Astrocyte (in vitro differentiated cells and primary cell): ENCODE results near the gene SLC19A1. TPM values are rescaled to one million over a fixed set of nuclear protein-coding genes. Genes with fewer than 3 reads are reported as not detected.

Source experiments
- DNase-seq: peaks from one replicate; pipeline ENCODE4 v3.0.0-alpha.2; 2010; ENCODE audit warnings: low read depth
- FAIRE-seq: peaks from 2 replicates; lab custom pipeline; 2011; peaks lifted over from hg19 to GRCh38; lab: Jason Lieb, UNC
- H2AFZ ChIP-seq: 2 replicates; pipeline ENCODE4 v1.6.0; 2012; ENCODE audit warnings: low read depth, low read length, inconsistent platforms
- H3K27ac ChIP-seq: 2 replicates; pipeline ENCODE4 v1.5.1; 2011; ENCODE audit warnings: low read depth, low read length, inconsistent platforms
- H3K27me3 ChIP-seq: 2 replicates; pipeline ENCODE4 v1.6.0; 2011; ENCODE audit warnings: low read length, inconsistent platforms; ENCODE audit not compliant: insufficient read depth
- H3K36me3 ChIP-seq: 2 replicates; pipeline ENCODE4 v1.5.1; 2011; ENCODE audit warnings: low read length, inconsistent platforms; ENCODE audit not compliant: insufficient read depth
- H3K4me1 ChIP-seq: 2 replicates; pipeline ENCODE4 v1.5.1; 2011; ENCODE audit warnings: low read length, inconsistent platforms; ENCODE audit not compliant: insufficient read depth
- H3K4me2 ChIP-seq: 2 replicates; pipeline ENCODE4 v1.6.0; 2012; ENCODE audit warnings: low read length, inconsistent platforms
- H3K4me3 ChIP-seq: 2 replicates; pipeline ENCODE4 v1.5.1; 2011; ENCODE audit warnings: low read depth, mild to moderate bottlenecking, low read length, inconsistent platforms; ENCODE audit not compliant: insufficient read depth
- H3K79me2 ChIP-seq: 2 replicates; pipeline ENCODE4 v1.6.0; 2012; ENCODE audit warnings: mild to moderate bottlenecking, low read length, inconsistent platforms; ENCODE audit not compliant: insufficient read depth
- H3K9ac ChIP-seq: 2 replicates; pipeline ENCODE4 v1.6.0; 2012; ENCODE audit warnings: mild to moderate bottlenecking, low read length, inconsistent platforms
- H3K9me3 ChIP-seq: 2 replicates; pipeline ENCODE4 v1.5.1; 2012; ENCODE audit warnings: low read depth, mild to moderate bottlenecking, low read length, inconsistent platforms; ENCODE audit not compliant: insufficient read depth
- H4K20me1 ChIP-seq: 2 replicates; pipeline ENCODE4 v1.6.0; 2012; ENCODE audit warnings: low read length, inconsistent platforms; ENCODE audit not compliant: insufficient read depth
- H3K27ac Mint-ChIP-seq: one replicate; pipeline ENCODE4 v1.8.0; 2021; ENCODE audit warnings: mild to moderate bottlenecking, mixed read lengths; ENCODE audit not compliant: unreplicated experiment
- H3K27me3 Mint-ChIP-seq: one replicate; pipeline ENCODE4 v1.8.0; 2021; ENCODE audit warnings: low read depth, mixed read lengths; ENCODE audit not compliant: unreplicated experiment
- H3K36me3 Mint-ChIP-seq: one replicate; pipeline ENCODE4 v1.8.0; 2021; ENCODE audit warnings: low read depth, mixed read lengths; ENCODE audit not compliant: unreplicated experiment
- H3K4me1 Mint-ChIP-seq: one replicate; pipeline ENCODE4 v1.8.0; 2021; ENCODE audit warnings: low read depth, mixed read lengths; ENCODE audit not compliant: unreplicated experiment
- H3K4me3 Mint-ChIP-seq: one replicate; pipeline ENCODE4 v1.8.0; 2021; ENCODE audit warnings: mild to moderate bottlenecking, moderate library complexity, mixed read lengths; ENCODE audit not compliant: unreplicated experiment
- H3K9me3 Mint-ChIP-seq: one replicate; pipeline ENCODE4 v1.8.0; 2021; ENCODE audit warnings: mild to moderate bottlenecking, mixed read lengths; ENCODE audit not compliant: unreplicated experiment
- CTCF ChIP-seq: IDR thresholded peaks from 2 replicates; pipeline ENCODE4 v1.5.1; 2011; ENCODE audit warnings: low read depth, mild to moderate bottlenecking, inconsistent platforms, low read length, moderate library complexity; ENCODE audit not compliant: insufficient read depth
- EZH2 ChIP-seq: IDR thresholded peaks from 2 replicates; pipeline ENCODE4 v1.6.1; 2012; ENCODE audit warnings: mild to moderate bottlenecking, low read length, inconsistent platforms; ENCODE audit not compliant: insufficient read depth
- total RNA-seq: library from RNA; stranded (reverse); gene quantifications from 2 replicates; pipeline ENCODE4 v1.2.1, GENCODE V29; 2021

The SLC19A1 gene
- total RNA-seq, 1 donor from 2014 or later, result 11.7 TPM

DNA sequence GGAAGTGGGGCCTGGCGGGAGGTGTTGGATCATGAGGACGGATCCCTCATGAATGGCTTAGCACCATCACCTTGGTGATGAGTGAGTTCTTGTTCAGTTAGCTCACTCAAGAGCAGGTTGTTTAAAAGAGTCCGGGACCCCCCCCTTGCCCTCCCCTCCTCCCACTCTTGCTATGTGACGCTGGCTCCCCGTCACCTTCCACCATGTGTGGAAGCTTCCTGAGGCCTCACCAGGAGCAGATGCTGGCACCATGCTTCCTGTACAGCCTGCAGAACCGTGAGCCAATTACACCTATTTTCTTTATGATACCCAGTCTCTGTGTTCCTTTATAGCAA lies 3.0 kb upstream of the SLC19A1 start:
- H3K4me1 Mint-ChIP-seq, result no peaks in the 10 kb centered on the region
- peaks cover 8% of the 10 kb centered on the region for H4K20me1 ChIP-seq
- no peak overlapping the region for H3K27ac Mint-ChIP-seq
- no peak overlapping the region for H3K4me2 ChIP-seq
- FAIRE-seq (no peak), DNase-seq (no peak)
- TF ChIP-seq CTCF (no peak), EZH2 (no peak)
- H3K36me3 ChIP-seq, result no peaks in the 10 kb centered on the region
- H3K27ac ChIP-seq, result no peak overlapping the region
- H3K9me3 Mint-ChIP-seq, result no peaks in the 10 kb centered on the region
- no peak overlapping the region for H3K9ac ChIP-seq
- H3K27me3 Mint-ChIP-seq, result peaks cover 12% of the 10 kb centered on the region
- no peaks in the 10 kb centered on the region for H3K36me3 Mint-ChIP-seq
- H3K4me1 ChIP-seq, result peaks cover 8% of the 10 kb centered on the region
- H3K27me3 ChIP-seq, result no peaks in the 10 kb centered on the region
- H3K4me3 ChIP-seq, result no peak overlapping the region
- H3K9me3 ChIP-seq, result no peaks in the 10 kb centered on the region
- H3K79me2 ChIP-seq, result peaks cover 14% of the 10 kb centered on the region
- no peak overlapping the region for H2AFZ ChIP-seq
- no peak overlapping the region for H3K4me3 Mint-ChIP-seq

DNA sequence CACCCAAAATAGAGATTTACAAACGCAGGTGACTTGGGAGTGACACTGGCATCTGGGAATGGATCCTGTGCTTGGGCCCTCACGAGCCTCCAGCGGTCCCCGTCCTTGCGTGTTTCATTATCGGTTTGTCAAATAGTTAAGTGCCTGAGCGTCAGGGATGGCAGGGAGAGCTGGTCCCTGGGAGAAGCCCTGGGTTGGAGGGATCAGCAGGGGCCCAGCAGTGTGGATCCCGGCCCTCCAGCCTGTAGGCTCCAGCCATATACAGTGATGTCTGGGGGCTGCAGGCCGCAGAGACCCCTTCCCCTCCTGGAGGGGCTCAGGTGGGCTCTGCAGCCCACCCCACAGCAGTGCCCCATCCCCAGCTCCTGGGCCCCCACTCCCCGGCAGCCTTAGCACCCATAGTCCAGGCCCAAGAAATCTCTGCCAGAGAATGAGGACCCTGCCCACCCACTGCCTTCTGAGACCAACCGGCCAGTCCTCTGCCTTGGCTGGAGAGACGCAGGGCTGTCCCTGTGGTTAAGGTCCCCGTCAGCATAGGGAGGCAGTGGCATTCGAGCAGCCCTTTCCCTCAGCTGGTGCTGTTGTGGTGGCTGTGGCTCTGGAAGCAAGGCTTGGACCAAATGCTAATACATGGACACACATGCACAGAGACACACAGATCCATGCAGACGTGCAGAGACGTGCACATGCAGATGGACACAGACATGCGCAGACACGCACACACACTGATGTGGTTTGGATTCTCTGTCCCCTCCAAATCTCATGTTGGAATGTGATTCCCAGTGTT lies 2.4 kb upstream of the SLC19A1 start:
- Mint-ChIP-seq H3K27me3 (peaks cover 12% of the 10 kb centered on the region), H3K36me3 (no peaks in the 10 kb centered on the region), H3K9me3 (no peaks in the 10 kb centered on the region), H3K27ac (no peak overlapping the region), H3K4me1 (no peaks in the 10 kb centered on the region), H3K4me3 (no peak overlapping the region)
- H3K36me3 ChIP-seq, result no peaks in the 10 kb centered on the region
- H3K9ac ChIP-seq, result no peak overlapping the region
- H3K27me3 ChIP-seq, result no peaks in the 10 kb centered on the region
- H3K4me1 ChIP-seq, result peaks cover 8% of the 10 kb centered on the region
- no peak for TF ChIP-seq CTCF
- no peak for TF ChIP-seq EZH2
- H4K20me1 ChIP-seq, result peaks cover 9% of the 10 kb centered on the region
- H2AFZ ChIP-seq, result no peak overlapping the region
- H3K4me2 ChIP-seq, result no peak overlapping the region
- H3K4me3 ChIP-seq, result no peak overlapping the region
- peaks cover 19% of the 10 kb centered on the region for H3K79me2 ChIP-seq
- no peaks in the 10 kb centered on the region for H3K9me3 ChIP-seq
- FAIRE-seq, result no peak
- no peak overlapping the region for H3K27ac ChIP-seq
- no peak for DNase-seq
